ENCODE data around the gene MAD2L2.

Gene MAD2L2

GRCh38 chr1:11685210-11685752 lies 4.3 kb upstream of the MAD2L2 start:
- DNase-seq (ENCODE audit: low read depth, low spot score): no peak
- H3K27ac ChIP-seq: no peak overlapping the region

GRCh38 chr1:11684070-11684469 lies 3.1 kb upstream of the MAD2L2 start:
- no peak overlapping the region for H3K27ac ChIP-seq

GRCh38 chr1:11682799-11683198 lies 1.9 kb upstream of the MAD2L2 start:
- DNase-seq (ENCODE audit: low read depth, low spot score): no peak
- no peak overlapping the region for H3K27ac ChIP-seq

More at GRCh38 chr1:11684070-11684469, 3.1 kb upstream of the MAD2L2 start:
- DNase-seq (ENCODE audit: low read depth, low spot score): no peak

GRCh38 chr1:11682287-11682771 lies 1.4 kb upstream of the MAD2L2 start:
- no peak for DNase-seq (ENCODE audit: low read depth, low spot score)
- H3K27ac ChIP-seq: no peak overlapping the region

GRCh38 chr1:11680270-11681070 lies 478 bp downstream of the MAD2L2 start:
- DNase-seq (ENCODE audit: low read depth, low spot score): no peak
- H3K27ac ChIP-seq: peak overlapping the region; percentile 14

GRCh38 chr1:11678442-11678841 lies 2.5 kb downstream of the MAD2L2 start:
- no peak overlapping the region for H3K27ac ChIP-seq
- no peak for DNase-seq (ENCODE audit: low read depth, low spot score)

GRCh38 chr1:11676386-11677103 lies 4.4 kb downstream of the MAD2L2 start:
- no peak overlapping the region for H3K27ac ChIP-seq
- DNase-seq (ENCODE audit: low read depth, low spot score): no peak

- no peak for DNase-seq (ENCODE audit: low read depth, low spot score)
- H3K27ac ChIP-seq: no peak overlapping the region
Observed at GRCh38 chr1:11675325-11675724, 5.6 kb downstream of the MAD2L2 start.

GRCh38 chr1:11674488-11674887 lies 6.5 kb downstream of the MAD2L2 start:
- H3K27ac ChIP-seq: no peak overlapping the region
- no peak for DNase-seq (ENCODE audit: low read depth, low spot score)

- H3K27ac ChIP-seq: no peak overlapping the region
- DNase-seq (ENCODE audit: low read depth, low spot score): no peak
Observed at GRCh38 chr1:11673089-11673769, 7.7 kb downstream of the MAD2L2 start.

GRCh38 chr1:11671544-11672286 lies 9.2 kb downstream of the MAD2L2 start:
- DNase-seq (ENCODE audit: low read depth, low spot score): no peak
- no peak overlapping the region for H3K27ac ChIP-seq

- DNase-seq (ENCODE audit: low read depth, low spot score): no peak
Observed at GRCh38 chr1:11671205-11671543, 9.8 kb downstream of the MAD2L2 start.

GRCh38 chr1:11670747-11671146 lies 10.2 kb downstream of the MAD2L2 start:
- DNase-seq (ENCODE audit: low read depth, low spot score): no peak
- no peak overlapping the region for H3K27ac ChIP-seq

More at GRCh38 chr1:11671205-11671543, 9.8 kb downstream of the MAD2L2 start:
- no peak overlapping the region for H3K27ac ChIP-seq

GRCh38 chr1:11668516-11668915 lies 12.4 kb downstream of the MAD2L2 start:
- H3K27ac ChIP-seq: no peak overlapping the region
- no peak for DNase-seq (ENCODE audit: low read depth, low spot score)

- DNase-seq (ENCODE audit: low read depth, low spot score): no peak
- H3K27ac ChIP-seq: no peak overlapping the region
Observed at GRCh38 chr1:11664336-11665065, 16.4 kb downstream of the MAD2L2 start.

GRCh38 chr1:11661103-11661502 lies 19.8 kb downstream of the MAD2L2 start:
- DNase-seq (ENCODE audit: low read depth, low spot score): no peak
- H3K27ac ChIP-seq: no peak overlapping the region

- DNase-seq (ENCODE audit: low read depth, low spot score): no peak
- no peak overlapping the region for H3K27ac ChIP-seq
Observed at GRCh38 chr1:11659748-11660147, 21.2 kb downstream of the MAD2L2 start.

GRCh38 chr1:11658542-11658941 lies 22.4 kb downstream of the MAD2L2 start:
- no peak for DNase-seq (ENCODE audit: low read depth, low spot score)
- no peak overlapping the region for H3K27ac ChIP-seq

GRCh38 chr1:11657654-11658053 lies 23.3 kb downstream of the MAD2L2 start:
- no peak for DNase-seq (ENCODE audit: low read depth, low spot score)
- H3K27ac ChIP-seq: no peak overlapping the region

All from epithelial cell of prostate (primary cell).